ENCODE data around the gene ITCH. TPM values are rescaled to one million over a fixed set of nuclear protein-coding genes. Genes with fewer than 3 reads are reported as not detected.

ITCH gene
- total RNA-seq, 2 donors from 2014 or later: 35.6 to 40.2 TPM

GRCh38 chr20:34534391-34535165 lies 171.5 kb downstream of the ITCH start:
- no peaks in the 10 kb centered on the region for H3K27me3 ChIP-seq
- H3K4me3 ChIP-seq: no peak overlapping the region
- H3K36me3 ChIP-seq: peaks cover 76% of the 10 kb centered on the region
- no peaks in the 10 kb centered on the region for H3K9me3 ChIP-seq
- no peak overlapping the region for H3K27ac ChIP-seq
- TF ChIP-seq CTCF (IDR thresholded peaks at IDR 0.05): no peak
- H3K4me1 ChIP-seq: peaks cover 0 to 20% of the 10 kb centered on the region in 2 donors
- DNase-seq (ENCODE audit: low spot score): no peak

- Histone ChIP-seq H3K4me3 (no peak overlapping the region), H3K27ac (no peak overlapping the region), H3K4me1 (peaks cover 0 to 14% of the 10 kb centered on the region in 2 donors), H3K9me3 (no peaks in the 10 kb centered on the region), H3K27me3 (no peaks in the 10 kb centered on the region), H3K36me3 (peaks cover 77% of the 10 kb centered on the region)
- TF ChIP-seq CTCF (IDR thresholded peaks at IDR 0.05): no peak
- DNase-seq (ENCODE audit: low spot score): no peak
Measured at GRCh38 chr20:34535301-34535840, 172.3 kb downstream of the ITCH start.

GRCh38 chr20:34535857-34536256 lies 172.8 kb downstream of the ITCH start:
- Histone ChIP-seq H3K36me3 (peaks cover 77% of the 10 kb centered on the region), H3K4me1 (peaks cover 0 to 10% of the 10 kb centered on the region in 2 donors), H3K4me3 (no peak overlapping the region), H3K9me3 (no peaks in the 10 kb centered on the region), H3K27ac (no peak overlapping the region), H3K27me3 (no peaks in the 10 kb centered on the region)
- TF ChIP-seq CTCF (IDR thresholded peaks at IDR 0.05): no peak
- DNase-seq (ENCODE audit: low spot score): no peak

- Histone ChIP-seq H3K9me3 (no peaks in the 10 kb centered on the region), H3K27me3 (no peaks in the 10 kb centered on the region), H3K4me3 (no peak overlapping the region), H3K27ac (no peak overlapping the region), H3K36me3 (peaks cover 80% of the 10 kb centered on the region), H3K4me1 (peaks cover 0 to 4% of the 10 kb centered on the region in 2 donors)
- peak in 1 of 2 donors; percentile 56 for TF ChIP-seq CTCF (IDR thresholded peaks at IDR 0.05)
- no peak for DNase-seq (ENCODE audit: low spot score)
Measured at GRCh38 chr20:34536798-34537394, 173.8 kb downstream of the ITCH start.

- no peaks in the 10 kb centered on the region for H3K9me3 ChIP-seq
- H3K27ac ChIP-seq: no peak overlapping the region
- peaks cover 77% of the 10 kb centered on the region for H3K36me3 ChIP-seq
- no peak for TF ChIP-seq CTCF (IDR thresholded peaks at IDR 0.05)
- H3K27me3 ChIP-seq: no peaks in the 10 kb centered on the region
- no peak overlapping the region for H3K4me3 ChIP-seq
- no peak for DNase-seq (ENCODE audit: low spot score)
- peaks cover 0 to under 1% of the 10 kb centered on the region in 2 donors for H3K4me1 ChIP-seq
Measured at GRCh38 chr20:34537651-34538050, 174.6 kb downstream of the ITCH start.
